Endothelial cell of umbilical vein (primary cell): Measurements from ENCODE around the gene PRKCG. TPM values are rescaled to one million over a fixed set of nuclear protein-coding genes. Genes with fewer than 3 reads are reported as not detected.

Experiments used
- BruUV-seq: library from RNA; stranded (reverse); fragments of 400-500 nt; replicated peaks from 2 replicates; lab custom pipeline; 2021; lab: Mats Ljungman, UMichigan
- CTCF ChIA-PET: fragments of 300-600, 350-600 bp; sonication (Branson Sonifier 250); formaldehyde crosslinking; loops from one replicate; lab custom pipeline; 2021; ENCODE audit warnings: antibody characterized with exemption, inconsistent platforms; lab: Charles Lee
- POLR2A ChIA-PET: fragments of 300-600, 350-600 bp; sonication (Branson Sonifier 250); formaldehyde crosslinking; loops from one replicate; lab custom pipeline; 2021; ENCODE audit warnings: antibody characterized with exemption, inconsistent platforms; lab: Charles Lee
- DNase-seq: peaks from one replicate; pipeline ENCODE4 v3.0.0-alpha.2; 2011; ENCODE audit warnings: low read depth, low spot score
- FAIRE-seq: peaks from 2 replicates; lab custom pipeline; 2011; peaks lifted over from hg19 to GRCh38; lab: Jason Lieb, UNC
- H2AFZ ChIP-seq: 2 replicates; pipeline ENCODE4 v1.6.0; 2012; ENCODE audit warnings: low read depth, low read length, control low read depth, inconsistent platforms
- H3K27ac ChIP-seq: 2 replicates; pipeline ENCODE4 v1.5.1; 2011; ENCODE audit warnings: low read depth, mild to moderate bottlenecking, control low read depth, low read length, moderate library complexity; ENCODE audit not compliant: insufficient read depth
- H3K27me3 ChIP-seq, 2 experiments: 2 replicates each; pipeline versions ENCODE4 v1.6.0 to v1.6.1; 2011; ENCODE audit warnings: low read length in 2 of 2, mixed read lengths in 1 of 2; ENCODE audit not compliant: control insufficient read depth in 2 of 2, insufficient read depth in 2 of 2
- H3K36me3 ChIP-seq, 2 experiments: 2 replicates in 1 of 2; 3 replicates in 1 of 2; pipeline ENCODE4 v1.5.1; 2011; ENCODE audit warnings: low read length in 2 of 2, mild to moderate bottlenecking in 1 of 2, moderate library complexity in 1 of 2; ENCODE audit not compliant: control insufficient read depth in 2 of 2, insufficient read depth in 2 of 2; ENCODE audit errors: extremely low read depth in 1 of 2
- H3K4me1 ChIP-seq: 3 replicates; pipeline ENCODE4 v1.5.1; 2011; ENCODE audit warnings: mild to moderate bottlenecking, low read length; ENCODE audit not compliant: control insufficient read depth, insufficient read depth; ENCODE audit errors: extremely low read depth
- H3K4me2 ChIP-seq: 2 replicates; pipeline ENCODE4 v1.6.1; 2011; ENCODE audit warnings: low read length, control low read depth, mixed read lengths; ENCODE audit not compliant: insufficient read depth
- H3K4me3 ChIP-seq, 3 experiments: fragments of 200-600 bp in 1 of 3; sonication (generic), shearing (Covaris generic) in 1 of 3; replicated peaks in 1 of 3; 2 replicates each; pipeline ENCODE4 v1.5.1; 2011 to 2016; ENCODE audit warnings: control low read depth in 3 of 3, low read length in 3 of 3, mild to moderate bottlenecking in 2 of 3, inconsistent platforms in 1 of 3, low read depth in 1 of 3, moderate library complexity in 1 of 3; ENCODE audit not compliant: insufficient read depth in 1 of 3
- H3K79me2 ChIP-seq: 2 replicates; pipeline ENCODE4 v1.6.0; 2012; ENCODE audit warnings: low read length, inconsistent platforms; ENCODE audit not compliant: control insufficient read depth, insufficient read depth
- H3K9ac ChIP-seq: replicated peaks from 2 replicates; pipeline ENCODE3; 2011; ENCODE audit warnings: low read length, control low read depth; ENCODE audit not compliant: insufficient read depth; ENCODE audit errors: extremely low read depth
- H3K9me1 ChIP-seq: replicated peaks from 3 replicates; pipeline ENCODE4 v1.6.0; 2011; ENCODE audit warnings: mild to moderate bottlenecking, low read length; ENCODE audit not compliant: control insufficient read depth, insufficient read depth; ENCODE audit errors: extremely low read depth
- H3K9me3 ChIP-seq: replicated peaks from 2 replicates; pipeline ENCODE4 v1.5.1; 2012; ENCODE audit warnings: low read length, inconsistent platforms; ENCODE audit not compliant: control insufficient read depth, insufficient read depth
- H4K20me1 ChIP-seq: replicated peaks from 2 replicates; pipeline ENCODE3; 2011; ENCODE audit warnings: mild to moderate bottlenecking, low read length; ENCODE audit not compliant: control insufficient read depth, insufficient read depth; ENCODE audit errors: extremely low read depth
- CTCF ChIP-seq, 2 donors: IDR thresholded peaks; 1 replicate in 1 of 2; 2 replicates in 1 of 2; pipeline ENCODE4 v1.5.1; 2011; ENCODE audit warnings: low read length in 2 of 2, mild to moderate bottlenecking in 2 of 2, moderate library complexity in 2 of 2, control low read depth in 1 of 2, inconsistent platforms in 1 of 2, low read depth in 1 of 2; ENCODE audit not compliant: insufficient read depth in 1 of 2; ENCODE audit errors: extremely low read depth in 1 of 2
- EZH2 ChIP-seq: IDR thresholded peaks from 2 replicates; pipeline ENCODE4 v1.6.1; 2012; ENCODE audit warnings: borderline replicate concordance, low read depth, mild to moderate bottlenecking, moderate library complexity, low read length, inconsistent platforms; ENCODE audit not compliant: severe bottlenecking
- FOS ChIP-seq: IDR thresholded peaks from 2 replicates; pipeline ENCODE4 v1.6.1; 2011; ENCODE audit warnings: mild to moderate bottlenecking, low read length, moderate library complexity, borderline replicate concordance; ENCODE audit not compliant: insufficient read depth
- JUN ChIP-seq: IDR thresholded peaks from 2 replicates; pipeline ENCODE4 v1.6.1; 2011; ENCODE audit warnings: borderline replicate concordance, low read depth; ENCODE audit not compliant: insufficient read length, insufficient read depth
- MAX ChIP-seq: IDR thresholded peaks from 2 replicates; pipeline ENCODE4 v1.6.1; 2011; ENCODE audit not compliant: insufficient read depth, insufficient read length
- MYC ChIP-seq: IDR thresholded peaks from one replicate; pipeline ENCODE4 v1.6.1; 2011; ENCODE audit warnings: mild to moderate bottlenecking, low read depth, low read length
- POLR2A ChIP-seq: IDR thresholded peaks from 2 replicates; pipeline ENCODE4 v1.6.1; 2012; ENCODE audit warnings: low read depth, mild to moderate bottlenecking, control low read depth, low read length
- POLR2AphosphoS5 ChIP-seq: IDR thresholded peaks from 2 replicates; pipeline ENCODE4 v1.6.1; 2012; ENCODE audit warnings: low read depth, mild to moderate bottlenecking, control low read depth, low read length, moderate library complexity; ENCODE audit not compliant: insufficient read depth
- dilution Hi-C: fragments of 300-500 bp; cut with MboI; formaldehyde crosslinking; loops from one replicate; pipeline ENCODE4 v1.15.0; 2019; ENCODE audit warnings: low sequenced_read_pairs; ENCODE audit not compliant: extremely low pct_ligation_motif_present
- intact Hi-C: fragments of 100-400 bp; cut with micrococcal nuclease; formaldehyde crosslinking; loops from one replicate; pipeline ENCODE4 v1.10.0; 2022
- polyA plus RNA-seq, 4 experiments: library from polyadenylated mRNA; depleted of rRNA in 3 of 4; stranded (reverse) in 3 of 4; unstranded in 1 of 4; fragments of >200 nt; gene quantifications; 2 replicates each; pipeline versions ENCODE4 v1.2.1 to v1.2.3, GENCODE V29; 2011 to 2012; ENCODE audit warnings: missing spikeins in 1 of 4
- total RNA-seq: library from RNA; stranded (reverse); gene quantifications from 2 replicates; pipeline ENCODE4 v1.2.3, GENCODE V29; 2021

PRKCG gene
- total and polyA plus RNA-seq, 2 donors (not counting 3 experiments of a cell fraction or from before 2014, with no cell fraction given) = 0.07 TPM; not detected in 1

GRCh38 chr19:53907690-53908089 lies 25.7 kb downstream of the PRKCG start:
- POLR2A ChIA-PET = no interaction called here
- TF ChIP-seq FOS (no peak), MAX (no peak), POLR2A (no peak)
- intact Hi-C loops = loop anchor here (1.0 to 5.0 kb wide), 5 partner anchors 65 to 190 kb away; no protein-coding TSS in a partner anchor
- no peak overlapping the region for H3K4me3 ChIP-seq
- H3K27ac ChIP-seq = no peak overlapping the region
- H3K36me3 ChIP-seq = no peaks in the 10 kb centered on the region
- H3K9me3 ChIP-seq = no peaks in the 10 kb centered on the region
- no TSS peak for BruUV-seq
- no peaks in the 10 kb centered on the region for H3K9me1 ChIP-seq
- H3K9ac ChIP-seq = no peak overlapping the region
- no peaks in the 10 kb centered on the region for H3K79me2 ChIP-seq
- DNase-seq (no peak), FAIRE-seq (no peak)
- H4K20me1 ChIP-seq = no peaks in the 10 kb centered on the region
- peaks cover 6% of the 10 kb centered on the region for H3K4me1 ChIP-seq
- no peak overlapping the region for H3K4me2 ChIP-seq
- H3K27me3 ChIP-seq = peaks cover 31 to 35% of the 10 kb centered on the region in 2 experiments
- H2AFZ ChIP-seq = peak overlapping the region; percentile 16
- dilution Hi-C loops = no loop called here
- CTCF ChIA-PET = interaction anchor here (0.6 to 2.8 kb wide), 6 partner anchors 10 to 122 kb away, joined by 3 to 31 read pairs (median 4); partner anchors contain the start of gene PRKCG

GRCh38 chr19:53908106-53908934 lies 26.3 kb downstream of the PRKCG start:
- no TSS peak for BruUV-seq
- peaks cover 6% of the 10 kb centered on the region for H3K4me1 ChIP-seq
- peak overlapping the region; percentile 34 for H3K4me2 ChIP-seq
- FAIRE-seq (peak; percentile 80), DNase-seq (peak; percentile 31)
- peaks cover 31 to 35% of the 10 kb centered on the region in 2 experiments for H3K27me3 ChIP-seq
- CTCF ChIA-PET = interaction anchor here (1.3 to 2.8 kb wide), 4 partner anchors 10 to 122 kb away, joined by 3 to 31 read pairs (median 11); no protein-coding TSS in a partner anchor
- no peaks in the 10 kb centered on the region for H3K79me2 ChIP-seq
- dilution Hi-C loops (no loop called here), intact Hi-C loops (loop anchor here (1.0 to 5.0 kb wide), 5 partner anchors 66 to 189 kb away; no protein-coding TSS in a partner anchor)
- no peaks in the 10 kb centered on the region for H3K36me3 ChIP-seq
- TF ChIP-seq JUN (no peak), CTCF (IDR thresholded peaks at IDR 0.05; ENCODE audit: extremely low read depth in 1 of 2, insufficient read depth in 1 of 2, low read depth in 1 of 2, low read length in 2 of 2) (no peak), POLR2A (no peak), EZH2 (peak; percentile 21), POLR2AphosphoS5 (no peak), MYC (no peak)
- POLR2A ChIA-PET = no interaction called here
- H3K9ac ChIP-seq = no peak overlapping the region
- peak overlapping the region in 1 of 3 experiments; percentile 12 for H3K4me3 ChIP-seq
- H3K9me1 ChIP-seq = no peaks in the 10 kb centered on the region
- no peaks in the 10 kb centered on the region for H4K20me1 ChIP-seq
- H3K27ac ChIP-seq = no peak overlapping the region
- no peaks in the 10 kb centered on the region for H3K9me3 ChIP-seq
- peak overlapping the region; percentile 53 for H2AFZ ChIP-seq
